HUDEP-2 (cell line): ENCODE measurements around the gene PRM3.

Source experiments
- DNase-seq, 76 experiments: peaks; one replicate each; lab custom pipeline; 2025; ENCODE audit not compliant: unreplicated experiment in 76 of 76; lab: John Stamatoyannopoulos, UW

The PRM3 gene

GRCh38 chr16:11231367-11231970 is 42.0 kb downstream of the PRM3 start:
- peak in 31 of 76 experiments; percentile 15 to 53 (median 35) for DNase-seq

- no peak for DNase-seq
Measured at GRCh38 chr16:11229906-11230305, 43.5 kb downstream of the PRM3 start.

DNA sequence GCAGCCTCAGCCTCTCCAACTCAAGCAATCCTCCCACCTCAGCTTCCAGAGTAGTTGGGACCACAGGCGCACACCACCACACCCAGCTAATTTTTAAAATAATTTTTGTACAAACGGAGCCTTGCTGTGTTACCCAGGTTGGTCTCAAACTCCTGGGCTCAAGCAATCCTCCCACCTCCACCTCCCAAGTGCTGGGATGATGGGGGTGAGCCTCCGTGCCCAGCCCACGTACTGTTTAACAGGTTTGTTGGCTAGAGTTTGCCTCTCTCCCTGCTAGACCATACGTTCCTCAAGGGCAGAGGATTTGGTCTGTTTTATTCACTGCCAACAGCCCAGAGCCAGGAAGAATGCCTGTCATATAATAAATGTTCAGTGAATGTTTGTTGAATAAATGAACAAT is 44.0 kb downstream of the PRM3 start:
- DNase-seq, result no peak

GRCh38 chr16:11225677-11226549 is 47.5 kb downstream of the PRM3 start:
- DNase-seq, result no peak

- peak in 32 of 76 experiments; percentile 7 to 57 (median 26) for DNase-seq
Measured at GRCh38 chr16:11224894-11225676, 48.3 kb downstream of the PRM3 start.

DNA sequence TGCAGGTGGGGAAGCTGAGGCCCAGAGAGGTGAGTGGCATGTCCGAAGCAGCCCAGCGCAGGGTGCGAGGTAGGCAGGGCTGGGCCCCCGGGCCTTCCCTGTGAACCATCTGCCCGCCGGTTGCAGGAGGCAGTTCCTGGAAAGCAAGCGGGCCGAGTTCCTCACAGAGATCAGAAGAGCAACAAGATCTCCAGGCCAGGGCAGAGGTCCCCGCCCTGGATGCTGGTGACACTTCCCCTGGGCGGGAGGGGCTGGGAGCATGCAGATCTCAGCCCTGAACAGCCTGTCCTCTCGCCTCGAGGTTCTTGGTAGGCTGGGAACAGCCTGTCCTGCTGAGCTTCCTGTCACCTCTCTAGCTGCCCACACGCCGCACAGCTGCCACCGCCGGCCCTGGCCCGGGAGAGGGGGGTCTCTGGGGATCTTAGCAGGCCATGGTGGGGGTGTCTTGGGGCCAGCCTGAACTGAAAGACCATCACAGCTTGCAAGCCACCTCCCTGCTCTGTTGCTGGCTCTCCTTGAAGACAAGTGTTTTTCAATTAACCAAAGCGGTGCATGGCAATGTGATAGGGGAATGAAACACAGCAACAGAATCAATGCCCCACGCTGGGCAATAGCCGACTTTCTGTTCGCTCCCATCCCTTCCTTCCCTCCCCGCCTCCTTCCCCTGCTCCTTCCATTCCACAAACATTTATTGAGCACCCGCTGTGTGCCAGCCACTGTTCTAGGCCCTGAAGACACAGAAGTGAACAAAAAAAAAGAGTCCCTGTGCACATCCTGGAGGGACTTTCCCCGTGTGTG is 49.1 kb downstream of the PRM3 start:
- peak; percentile 23 to 94 (median 86) for DNase-seq
